Stimulated activated CD4-positive, alpha-beta T cell treated with anti-CD3 and anti-CD28 coated beads, TNF-alpha, amount 100 ng/mL, for 48 hours (primary cell): ENCODE measurements around the gene PHLDB3.
"Not testable (repeated sequence)": the region's sequence is repeated elsewhere in the genome, so short reads cannot be mapped to it uniquely, and the experiment has no call there.

Experiments
- DNase-seq, 3 donors: peaks; one replicate each; pipeline ENCODE4 v3.0.0-alpha.2; 2020; ENCODE audit warnings: low read depth in 3 of 3

Gene PHLDB3

DNA sequence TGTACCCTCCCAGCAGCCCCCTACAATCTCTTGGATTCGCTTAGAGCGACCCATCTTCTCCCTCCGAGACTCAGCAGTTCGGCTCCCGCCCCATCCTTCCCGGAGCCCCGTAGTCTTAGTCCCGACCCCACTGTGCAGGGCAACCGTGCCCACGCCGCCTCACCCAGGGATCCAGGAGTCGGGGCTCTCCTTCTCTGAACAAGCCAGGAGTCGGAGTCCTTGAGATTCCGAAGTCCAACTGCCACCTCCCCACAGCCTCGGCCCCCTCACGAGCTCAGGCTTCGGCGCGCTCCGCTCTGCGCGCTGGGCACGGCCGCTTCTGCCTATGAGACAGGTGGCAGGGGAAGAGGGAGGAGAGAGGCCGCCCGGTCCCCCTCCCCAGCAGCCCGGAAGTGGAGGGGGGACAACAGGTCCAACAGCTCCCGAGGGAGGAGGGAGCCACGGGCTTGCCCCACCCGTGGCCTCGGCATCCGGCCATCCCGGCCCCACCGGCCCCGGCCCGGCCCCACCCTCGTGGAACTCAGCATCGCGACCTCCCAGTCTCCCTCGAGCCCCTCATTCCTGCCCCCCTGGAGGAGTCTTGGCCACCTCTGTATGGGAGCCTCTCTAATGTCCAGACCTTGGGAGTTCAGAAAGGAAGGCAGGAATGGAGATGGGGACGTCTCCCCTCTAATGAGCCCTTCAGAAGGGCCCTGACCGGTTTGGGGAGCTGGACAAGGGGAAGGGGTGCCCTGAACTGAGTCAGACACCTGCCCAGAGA is at the start of gene PHLDB3:
Gene PHLDB3, minus strand, starts transcription at position 321 of the 760 bp plus-strand sequence. CDS start 628 bp downstream, outside the sequence.
- no peak for DNase-seq

DNA sequence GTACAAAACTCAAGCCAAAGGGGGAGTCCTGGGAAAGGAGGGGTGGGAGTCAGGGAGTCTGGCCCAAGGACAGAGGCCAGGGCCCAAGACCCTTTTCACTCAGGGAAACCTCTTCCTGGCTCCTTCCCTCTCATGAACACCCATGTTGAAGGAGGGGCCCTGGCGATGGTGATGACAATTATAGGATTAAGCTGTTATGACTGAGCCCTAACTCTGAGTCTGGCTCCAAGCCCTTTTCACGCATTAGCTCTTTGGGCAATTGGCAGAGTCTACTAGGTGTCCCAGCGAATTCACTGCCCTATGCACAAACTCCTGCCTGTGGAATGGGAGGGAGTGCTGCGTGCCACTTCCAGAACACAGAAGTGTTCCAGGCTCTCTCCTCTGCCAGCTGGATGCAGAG is 49.1 kb upstream of the PHLDB3 start:
- DNase-seq, result no peak

DNA sequence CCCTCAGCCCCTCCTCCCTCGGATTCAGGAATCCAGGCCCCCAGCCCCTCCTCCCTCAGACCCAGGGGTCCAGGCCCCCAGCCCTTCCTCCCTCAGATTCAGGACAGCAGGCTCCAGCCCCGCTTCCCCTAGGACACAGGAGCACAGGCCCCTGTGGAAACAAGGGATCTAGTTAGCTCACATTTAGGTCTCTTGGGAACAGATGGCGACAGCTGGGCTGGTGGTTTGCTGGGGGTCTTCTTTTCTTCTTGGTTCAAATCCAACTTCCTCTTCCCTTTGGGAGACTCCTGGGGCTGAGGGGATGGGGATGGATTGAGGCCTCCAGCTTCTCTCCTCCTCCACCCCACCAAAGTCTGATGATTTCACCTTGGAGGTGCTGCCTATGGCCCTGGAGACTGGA is 48.1 kb upstream of the PHLDB3 start:
- no peak for DNase-seq

DNA sequence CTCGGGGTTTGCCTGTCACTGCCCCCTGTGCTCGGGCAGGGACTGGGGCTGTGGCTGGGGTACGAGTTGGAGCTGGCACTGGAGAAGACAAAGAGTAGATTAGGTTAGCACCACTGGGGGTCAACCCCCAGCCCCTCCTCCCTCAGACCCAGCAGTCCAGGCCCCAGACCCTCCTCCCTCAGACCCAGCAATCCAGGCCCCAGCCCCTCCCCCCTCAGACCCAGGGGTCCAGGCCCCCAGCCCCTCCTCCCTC is 47.6 kb upstream of the PHLDB3 start:
- DNase-seq, result no peak

DNA sequence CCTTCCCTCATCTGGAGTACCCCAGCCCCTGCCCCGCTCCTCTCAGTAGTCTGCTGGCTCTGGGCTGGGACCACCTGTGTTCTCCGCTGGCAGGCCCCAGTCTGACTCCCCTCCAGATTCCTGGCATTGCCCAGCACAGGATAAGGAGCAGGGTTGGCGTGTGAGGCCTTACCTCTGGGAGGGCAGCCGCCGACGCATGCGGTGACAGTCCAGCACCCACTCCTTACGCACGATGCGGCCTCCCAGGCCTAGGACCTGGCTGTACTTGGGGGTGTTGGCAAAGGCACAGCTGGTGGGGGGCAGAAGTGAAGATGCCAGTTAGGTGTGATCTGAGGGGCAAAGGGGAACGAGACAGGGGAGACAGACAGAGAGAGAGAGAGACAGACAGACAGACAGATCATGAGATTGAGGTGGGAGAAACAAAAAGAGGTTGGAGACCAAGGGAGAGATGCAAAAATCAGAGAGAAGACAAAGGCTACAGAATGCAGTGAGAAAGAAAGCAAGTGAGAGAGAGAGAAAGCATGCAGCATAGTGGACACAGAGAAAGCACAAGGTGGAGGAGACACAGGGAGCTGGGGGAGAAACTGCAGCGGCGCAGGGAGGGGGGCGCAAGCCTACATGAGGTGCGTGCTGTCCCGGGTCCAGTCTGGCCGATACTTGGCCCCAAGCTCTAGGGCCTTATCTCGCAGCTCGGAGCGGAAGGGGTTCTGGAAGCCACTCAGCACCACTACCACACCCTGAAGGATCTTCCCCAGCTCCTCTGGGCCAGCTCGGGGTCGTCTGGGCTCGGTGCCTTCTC is 47.1 kb upstream of the PHLDB3 start:
- DNase-seq, result no peak

DNA sequence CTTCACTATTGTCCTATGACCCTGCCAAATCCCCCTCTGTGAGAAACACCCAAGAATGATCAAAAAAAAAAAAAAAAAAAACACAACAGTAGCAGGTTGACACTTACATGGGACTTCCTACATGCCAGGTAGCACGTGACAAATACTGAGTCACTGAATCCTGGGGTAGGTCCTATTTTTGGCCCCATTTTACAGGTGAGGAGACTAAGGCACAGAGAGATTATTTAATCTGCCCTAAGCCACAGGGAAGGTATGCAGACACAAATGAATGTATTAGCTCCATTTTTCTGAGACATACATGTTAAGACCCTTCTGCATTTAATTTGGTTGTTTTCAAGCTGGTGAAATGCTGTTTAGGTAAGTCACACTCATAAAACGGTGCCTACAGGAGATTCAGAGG is 44.2 kb upstream of the PHLDB3 start:
- no peak for DNase-seq

DNA sequence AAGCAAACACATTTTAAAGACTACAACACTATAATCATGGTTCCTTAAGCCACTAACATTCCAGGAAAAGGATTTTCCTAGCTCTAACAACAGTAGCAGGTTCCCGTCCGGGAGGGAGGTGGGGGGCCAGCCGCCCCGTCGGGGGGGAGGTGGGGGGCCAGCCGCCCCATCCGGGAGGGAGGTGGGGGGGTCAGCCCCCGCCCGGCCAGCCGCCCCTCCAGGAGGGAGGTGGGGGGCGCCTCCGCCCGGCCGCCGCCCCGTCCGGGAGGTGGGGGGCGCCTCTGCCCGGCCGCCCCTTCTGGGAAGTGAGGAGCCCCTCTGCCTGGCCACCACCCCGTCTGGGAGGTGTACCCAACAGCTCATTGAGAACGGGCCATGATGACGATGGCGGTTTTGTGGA is 43.4 kb upstream of the PHLDB3 start:
- DNase-seq, result not testable (repeated sequence)

DNA sequence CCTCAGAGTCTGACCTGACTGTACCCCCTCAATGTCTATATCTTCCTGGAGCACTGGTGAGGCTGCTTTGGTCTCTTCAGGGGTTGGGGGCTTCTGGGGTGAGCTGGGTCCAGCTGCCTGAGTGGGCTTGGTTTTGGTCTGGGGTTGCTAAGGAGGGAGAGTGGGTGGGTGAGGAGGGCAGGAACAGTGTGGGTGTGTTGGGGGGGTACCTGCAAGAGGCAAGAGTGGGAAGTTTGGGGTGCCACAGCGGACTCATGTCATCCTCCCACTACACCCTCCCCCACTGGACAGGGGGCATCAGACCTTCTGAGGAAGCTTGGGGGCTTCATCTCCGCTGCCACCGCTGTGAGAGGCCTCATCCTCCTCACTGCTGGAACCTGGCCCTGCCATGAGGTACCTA is 42.0 kb upstream of the PHLDB3 start:
- DNase-seq, result no peak

DNA sequence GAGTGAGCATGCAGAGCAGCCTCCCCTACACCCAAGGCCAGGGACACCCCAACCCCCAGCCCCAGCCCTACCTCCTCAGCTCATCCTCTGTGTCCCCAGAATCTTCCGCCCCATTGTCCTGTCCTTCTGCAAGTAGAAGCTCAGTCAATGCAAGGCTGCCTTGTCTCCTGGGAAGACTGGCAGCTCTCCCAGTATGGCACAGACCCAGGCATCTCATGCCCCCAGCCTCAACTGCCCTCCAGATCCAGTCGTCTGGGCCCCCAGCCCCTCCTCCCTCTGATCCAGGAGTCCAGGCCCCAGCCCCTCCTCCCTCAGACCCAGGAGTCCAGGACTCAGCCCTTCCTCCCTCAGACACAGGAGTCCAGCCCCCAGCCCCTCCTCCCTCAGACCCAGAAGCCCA is 41.4 kb upstream of the PHLDB3 start:
- no peak for DNase-seq

DNA sequence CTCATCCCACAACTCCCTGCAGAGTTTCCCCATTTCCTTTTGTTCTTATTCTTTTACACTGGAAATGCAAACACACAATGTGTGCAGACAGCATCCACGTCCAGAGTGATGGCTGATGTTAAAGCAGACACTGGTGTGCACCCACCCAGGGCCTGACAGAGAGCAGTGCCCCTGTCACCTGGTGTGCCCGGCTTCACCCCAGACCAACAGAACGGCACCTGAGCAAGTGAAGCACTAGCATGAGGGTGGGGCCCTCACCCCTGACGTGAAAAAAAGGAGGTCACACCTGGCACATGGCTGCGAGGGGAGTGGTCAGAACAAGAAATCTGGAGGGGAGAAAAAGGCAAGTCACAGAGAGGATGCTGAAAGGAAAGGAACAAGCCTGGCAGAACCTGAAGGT is 40.7 kb upstream of the PHLDB3 start:
- no peak for DNase-seq

DNA sequence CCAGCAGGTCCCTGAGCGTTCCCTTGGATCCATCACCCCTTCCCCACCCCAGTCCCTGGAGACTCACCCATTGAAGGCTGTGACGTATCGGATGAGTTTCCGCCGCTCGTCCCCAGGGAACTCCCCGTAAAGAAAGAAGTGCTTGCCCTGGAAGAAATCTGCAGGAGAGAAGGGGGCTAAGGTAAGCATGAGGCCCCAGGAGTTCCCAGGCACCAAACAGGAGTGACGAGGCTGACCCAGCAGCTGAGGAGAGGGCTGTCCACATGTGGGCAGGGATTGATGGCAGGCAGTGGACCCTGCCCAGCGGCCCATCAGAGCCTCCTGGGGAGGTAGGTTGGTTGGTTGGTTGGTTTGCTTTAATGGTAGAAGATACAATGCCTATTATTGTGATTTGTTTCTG is 39.5 kb upstream of the PHLDB3 start:
- no peak for DNase-seq

DNA sequence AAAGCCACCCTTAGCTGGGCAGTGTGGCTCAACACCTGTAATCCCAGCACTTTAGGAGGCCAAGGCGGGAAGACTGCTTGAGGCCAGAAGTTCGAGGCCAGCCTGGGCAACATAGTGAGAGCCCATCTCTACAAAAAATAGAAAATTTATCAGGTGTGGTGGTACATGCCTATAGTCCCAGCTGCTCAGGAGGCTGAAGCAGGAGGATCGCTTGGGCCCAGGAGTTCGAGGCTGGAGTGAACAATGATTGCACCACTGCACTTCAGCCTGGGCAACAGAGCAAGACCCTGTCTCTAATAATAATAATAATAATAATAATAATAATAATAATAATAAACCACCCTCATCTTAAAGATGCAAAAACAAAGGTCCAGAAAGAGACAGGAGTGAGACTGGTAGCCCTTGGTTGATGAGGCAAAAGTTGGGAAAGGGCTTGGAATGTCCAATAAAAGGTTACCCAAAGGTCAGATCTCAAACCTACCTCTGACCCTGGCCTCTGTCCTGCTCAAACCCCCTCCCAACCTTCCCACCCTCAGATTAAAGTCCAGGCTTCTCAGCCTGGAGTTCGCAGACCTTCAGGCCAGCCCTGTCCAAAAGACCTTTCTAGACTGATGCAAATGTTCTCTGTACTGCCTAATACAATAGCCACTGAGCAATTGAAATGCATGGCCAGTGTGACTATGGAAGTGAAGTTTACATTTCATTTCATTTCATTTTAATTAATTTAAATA is 37.5 kb upstream of the PHLDB3 start:
- DNase-seq, result no peak

DNA sequence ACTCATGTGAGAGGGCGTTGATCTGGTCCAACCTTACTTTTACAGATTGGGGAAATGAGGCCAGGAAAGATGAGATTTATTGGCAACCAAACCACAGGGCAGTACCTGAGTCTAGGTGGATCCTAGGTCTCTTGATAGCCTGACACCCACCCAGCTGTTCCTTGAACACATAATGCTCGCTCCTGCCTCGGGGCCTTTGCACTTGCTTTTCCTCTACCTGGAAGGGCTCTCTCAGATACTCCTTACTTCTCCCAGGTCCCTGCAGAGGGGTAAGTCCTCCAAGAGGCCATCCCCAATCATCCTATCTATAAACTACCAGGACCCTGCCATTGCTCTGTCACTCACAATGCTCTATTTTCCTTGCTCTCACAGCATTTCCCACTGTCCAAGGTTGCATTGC is 35.8 kb upstream of the PHLDB3 start:
- DNase-seq, result no peak

DNA sequence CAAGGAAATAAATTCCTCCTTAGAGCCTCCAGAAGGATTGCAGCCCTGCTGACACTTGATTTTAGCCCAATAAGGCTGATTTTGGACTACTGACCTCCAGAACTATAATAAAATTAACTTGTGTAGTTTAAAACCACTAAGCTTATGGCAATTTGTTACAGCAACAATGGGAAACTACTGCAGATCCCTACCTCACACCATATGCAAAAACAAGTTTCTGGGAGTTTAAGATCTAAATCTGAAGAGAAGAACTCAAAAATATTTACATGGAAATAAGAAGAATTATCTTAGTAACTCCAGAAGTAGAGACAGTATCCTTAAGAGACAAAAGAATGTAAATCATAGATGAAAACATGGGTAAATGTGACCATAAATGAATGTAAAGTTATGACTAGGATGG is 34.4 kb upstream of the PHLDB3 start:
- no peak for DNase-seq

DNA sequence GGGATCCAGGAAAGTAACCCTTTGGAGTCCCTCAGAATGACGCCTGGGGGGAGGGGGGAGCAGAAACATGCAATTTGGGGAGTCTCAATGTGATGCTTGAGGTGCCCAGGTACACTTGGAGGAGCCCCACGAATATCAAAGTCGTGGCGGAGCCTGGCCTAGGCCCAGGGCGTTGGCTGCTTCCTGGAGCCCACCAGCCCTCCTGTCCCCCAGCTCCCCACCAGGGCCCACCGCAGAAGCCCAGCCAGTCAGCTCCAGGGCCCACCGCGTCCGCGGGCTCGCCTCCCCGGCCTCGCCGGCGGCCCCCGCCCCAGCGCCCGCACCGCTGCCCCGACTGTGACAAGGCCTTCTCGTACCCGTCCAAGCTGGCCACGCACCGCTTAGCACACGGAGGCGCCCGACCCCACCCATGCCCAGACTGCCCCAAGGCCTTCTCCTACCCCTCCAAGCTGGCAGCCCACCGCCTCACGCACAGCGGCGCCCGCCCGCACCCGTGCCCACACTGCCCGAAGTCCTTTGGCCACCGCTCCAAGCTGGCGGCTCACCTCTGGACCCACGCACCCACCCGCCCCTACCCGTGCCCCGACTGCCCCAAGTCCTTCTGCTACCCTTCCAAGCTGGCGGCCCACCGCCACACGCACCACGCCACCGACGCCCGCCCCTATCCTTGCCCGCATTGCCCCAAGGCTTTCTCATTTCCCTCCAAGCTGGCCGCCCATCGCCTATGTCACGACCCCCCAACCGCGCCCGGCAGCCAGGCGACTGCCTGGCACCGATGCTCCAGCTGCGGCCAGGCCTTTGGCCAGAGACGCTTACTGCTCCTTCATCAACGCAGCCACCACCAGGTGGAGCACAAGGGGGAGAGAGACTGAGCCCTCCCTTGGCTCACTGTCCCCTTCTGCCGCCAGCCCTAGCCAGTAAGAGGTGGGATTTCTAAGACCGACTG is 30.5 kb upstream of the PHLDB3 start:
- DNase-seq, result peak in 1 of 3 donors; percentile 37

DNA sequence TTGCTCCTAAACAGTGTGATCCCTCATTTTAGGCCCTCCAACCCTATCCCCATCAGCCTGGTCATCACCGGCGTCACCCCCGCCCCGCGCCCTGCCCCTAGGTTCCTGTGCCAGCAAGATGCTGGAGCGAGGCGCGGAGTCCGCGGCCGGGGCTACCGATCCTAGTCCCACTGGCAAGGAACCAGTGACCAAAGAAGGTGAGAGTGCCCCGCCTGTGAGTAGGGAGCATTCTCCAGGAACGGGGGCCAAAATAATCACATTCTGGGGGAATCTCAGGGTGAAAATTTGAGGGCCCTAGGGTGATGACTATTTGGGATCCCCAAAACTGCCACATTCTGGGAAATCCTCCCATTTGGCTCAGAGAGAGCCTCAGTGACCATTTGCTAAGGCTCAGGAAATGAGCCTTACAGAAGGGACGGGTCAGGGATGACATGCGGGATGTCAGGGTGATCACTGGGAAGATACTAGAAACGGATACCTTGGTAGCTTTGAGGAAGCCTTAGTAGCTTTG is 29.8 kb upstream of the PHLDB3 start:
- no peak for DNase-seq

DNA sequence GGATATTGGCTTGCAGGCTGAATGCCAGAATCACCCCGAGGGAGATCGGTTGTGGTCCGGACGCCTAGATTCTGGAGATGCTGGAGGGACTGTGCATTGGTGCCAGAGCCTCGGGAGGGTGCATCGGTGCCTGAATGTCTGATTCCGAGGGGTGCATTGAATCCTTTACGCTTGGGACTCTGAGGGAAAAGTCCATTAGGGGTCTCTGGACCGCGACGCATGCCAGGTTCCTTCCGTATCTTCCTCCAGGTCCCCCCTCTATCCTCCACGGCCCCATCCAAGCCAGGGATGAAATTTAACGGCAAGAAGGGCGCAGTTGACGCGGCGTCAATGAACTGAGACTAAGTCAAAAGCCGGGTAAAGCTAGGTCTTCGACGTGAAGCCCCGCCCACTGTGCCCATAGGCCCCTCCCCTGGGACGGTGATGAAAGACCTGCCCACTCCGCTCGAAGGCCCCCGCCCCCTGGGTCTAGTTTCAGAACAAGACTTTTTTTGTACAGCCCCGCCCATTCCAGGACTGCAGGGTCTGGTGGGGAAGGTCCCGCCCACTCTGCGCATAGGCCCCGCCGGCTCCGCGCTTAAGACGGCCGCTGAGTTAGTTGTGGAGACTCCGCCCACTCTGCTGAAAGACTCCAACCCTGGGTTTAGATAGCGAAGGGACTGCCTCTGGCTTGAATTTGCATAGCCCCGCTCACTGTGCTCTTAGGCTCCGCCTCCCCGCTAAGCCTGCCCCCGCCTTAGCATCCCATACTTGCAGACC is 29.2 kb upstream of the PHLDB3 start:
- peak; percentile 88 to 98 (median 97) for DNase-seq

DNA sequence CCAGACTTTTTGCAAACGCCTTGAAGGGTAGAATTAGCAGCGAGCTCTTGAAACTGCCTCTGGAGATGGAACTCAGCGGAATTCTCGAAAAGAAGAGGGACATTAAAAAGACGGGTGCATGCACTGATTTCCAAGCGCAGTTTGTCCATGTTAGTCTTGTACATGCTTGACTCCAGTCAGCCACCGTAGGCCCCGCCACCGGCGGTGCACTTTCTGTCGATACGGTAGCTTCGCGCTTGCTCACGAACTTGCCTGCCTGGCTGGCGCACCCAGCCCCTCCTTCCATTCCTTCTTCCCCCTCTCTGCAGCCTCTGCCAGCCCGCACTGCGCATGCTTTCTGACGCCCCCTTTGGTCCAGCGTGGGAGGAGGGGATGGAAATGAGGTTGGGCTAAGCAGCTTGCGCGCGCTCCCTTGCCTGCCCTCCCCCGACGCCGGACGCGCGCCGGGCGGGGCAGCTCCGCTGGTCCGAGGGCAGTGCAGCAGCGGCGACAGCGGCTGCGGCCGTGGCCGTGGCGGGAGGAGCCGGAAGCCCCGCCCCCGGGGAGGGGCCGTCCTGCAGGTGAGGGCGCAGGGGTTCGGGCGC is 28.5 kb upstream of the PHLDB3 start, which contains the start of gene ZNF575:
Gene ZNF575, plus strand, starts transcription at position 227 of the 584 bp plus-strand sequence. CDS start 1,235 bp downstream, outside the sequence.
- peak; percentile 68 to 87 (median 82) for DNase-seq

DNA sequence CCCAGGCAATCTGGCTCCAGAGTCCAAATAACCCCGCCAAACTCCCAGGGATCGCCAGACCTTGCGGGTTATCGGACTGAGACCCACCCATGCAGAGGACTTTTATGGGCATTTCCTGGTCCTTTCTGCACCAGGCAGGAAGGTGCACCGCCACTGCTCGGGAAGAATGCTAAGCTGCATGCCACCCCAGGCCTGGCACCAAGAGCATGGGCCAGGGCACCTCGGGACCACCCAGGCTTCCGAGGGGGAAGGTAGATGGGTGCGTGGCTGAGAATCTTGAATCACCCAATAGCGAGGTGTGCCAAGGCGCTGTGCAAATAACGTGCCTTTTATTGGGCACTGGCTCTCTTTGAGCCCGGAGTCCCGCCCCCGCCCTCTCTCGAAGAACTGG is 28.0 kb upstream of the PHLDB3 start:
- DNase-seq, result no peak
